ENCODE results near the gene GHSR.

GRCh38 chr3:172404237-172404962 is 43.9 kb downstream of the GHSR start:
- TF ChIP-seq FOS (IDR thresholded peaks at IDR 0.05; ENCODE audit: low read depth, low read length) (no peak), POLR2A (IDR thresholded peaks at IDR 0.05; ENCODE audit: low read depth, low read length) (no peak), RFX5 (IDR thresholded peaks at IDR 0.05; ENCODE audit: low read depth, low read length) (no peak), MXI1 (IDR thresholded peaks at IDR 0.05; ENCODE audit: borderline replicate concordance, low read depth, low read length) (no peak), CEBPB (IDR thresholded peaks at IDR 0.05; ENCODE audit: low read depth, low read length) (no peak)
- TF ChIP-seq, protein P1, sequence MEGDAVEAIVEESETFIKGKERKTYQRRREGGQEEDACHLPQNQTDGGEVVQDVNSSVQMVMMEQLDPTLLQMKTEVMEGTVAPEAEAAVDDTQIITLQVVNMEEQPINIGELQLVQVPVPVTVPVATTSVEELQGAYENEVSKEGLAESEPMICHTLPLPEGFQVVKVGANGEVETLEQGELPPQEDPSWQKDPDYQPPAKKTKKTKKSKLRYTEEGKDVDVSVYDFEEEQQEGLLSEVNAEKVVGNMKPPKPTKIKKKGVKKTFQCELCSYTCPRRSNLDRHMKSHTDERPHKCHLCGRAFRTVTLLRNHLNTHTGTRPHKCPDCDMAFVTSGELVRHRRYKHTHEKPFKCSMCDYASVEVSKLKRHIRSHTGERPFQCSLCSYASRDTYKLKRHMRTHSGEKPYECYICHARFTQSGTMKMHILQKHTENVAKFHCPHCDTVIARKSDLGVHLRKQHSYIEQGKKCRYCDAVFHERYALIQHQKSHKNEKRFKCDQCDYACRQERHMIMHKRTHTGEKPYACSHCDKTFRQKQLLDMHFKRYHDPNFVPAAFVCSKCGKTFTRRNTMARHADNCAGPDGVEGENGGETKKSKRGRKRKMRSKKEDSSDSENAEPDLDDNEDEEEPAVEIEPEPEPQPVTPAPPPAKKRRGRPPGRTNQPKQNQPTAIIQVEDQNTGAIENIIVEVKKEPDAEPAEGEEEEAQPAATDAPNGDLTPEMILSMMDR (conservative IDR thresholded peaks at IDR 0.05; ENCODE audit: low read depth, low read length), result no peak
